OCI-LY1 (cell line): ENCODE results near the gene BCORL1.
A peak's percentile ranks its signal among the peaks of the same experiment; 100 is the strongest.

ENCODE experiments used
- H2AFZ ChIP-seq: fragments of 200-600 bp; sonication (generic), shearing (Covaris generic); 2 replicates; pipeline ENCODE4 v1.6.0; 2014; ENCODE audit warnings: antibody characterized with exemption, mild to moderate bottlenecking, low read length
- H3F3A ChIP-seq: fragments of 200-600 bp; sonication (generic), shearing (Covaris generic); 2 replicates; pipeline ENCODE4 v1.6.0; 2014; ENCODE audit warnings: mild to moderate bottlenecking, antibody characterized with exemption, low read length, moderate library complexity; ENCODE audit not compliant: insufficient read depth
- H3K27ac ChIP-seq: fragments of 200-600 bp; sonication (generic); 2 replicates; pipeline ENCODE4 v1.5.1; 2014; ENCODE audit warnings: low read length, mixed run types, mild to moderate bottlenecking, low read depth; ENCODE audit not compliant: poor library complexity, severe bottlenecking
- H3K27me3 ChIP-seq: fragments of 200-600 bp; sonication (generic); 2 replicates; pipeline ENCODE4 v1.6.0; 2014; ENCODE audit warnings: antibody characterized with exemption, mild to moderate bottlenecking, low read length, moderate library complexity; ENCODE audit not compliant: insufficient read depth
- H3K36me3 ChIP-seq: fragments of 200-600 bp; sonication (generic); 2 replicates; pipeline ENCODE4 v1.6.1; 2014; ENCODE audit warnings: mild to moderate bottlenecking, antibody characterized with exemption, low read length, moderate library complexity, mixed read lengths; ENCODE audit not compliant: insufficient read depth
- H3K4me1 ChIP-seq: fragments of 200-600 bp; sonication (generic); 2 replicates; pipeline ENCODE4 v1.5.1; 2014; ENCODE audit warnings: mild to moderate bottlenecking, low read length, moderate library complexity; ENCODE audit not compliant: insufficient read depth, severe bottlenecking
- H3K4me2 ChIP-seq: fragments of 200-600 bp; sonication (generic), shearing (Covaris generic); 2 replicates; pipeline ENCODE4 v1.6.1; 2014; ENCODE audit warnings: low read length
- H3K4me3 ChIP-seq: fragments of 200-600 bp; sonication (generic); 2 replicates; pipeline ENCODE4 v1.5.1; 2014; ENCODE audit warnings: low read length, low read depth, mild to moderate bottlenecking, mixed read lengths; ENCODE audit not compliant: poor library complexity, severe bottlenecking
- H3K79me2 ChIP-seq: fragments of 200-600 bp; shearing (Covaris generic); 2 replicates; pipeline ENCODE4 v1.6.1; 2016; ENCODE audit warnings: mixed run types, low read length, mixed read lengths; ENCODE audit not compliant: insufficient read depth
- H3K9ac ChIP-seq: fragments of 200-600 bp; sonication (generic), shearing (Covaris generic); 2 replicates; pipeline ENCODE4 v1.6.1; 2014; ENCODE audit warnings: mild to moderate bottlenecking, low read length, mixed read lengths
- H3K9me2 ChIP-seq: fragments of 200-600 bp; sonication (generic), shearing (Covaris generic); 2 replicates; pipeline ENCODE4 v1.6.1; 2014; ENCODE audit warnings: low read depth, mild to moderate bottlenecking, low read length, mixed read lengths
- H3K9me3 ChIP-seq: fragments of 200-600 bp; shearing (Covaris generic); 2 replicates; pipeline ENCODE4 v1.6.1; 2014; ENCODE audit warnings: low read length, mixed read lengths
- H4K20me1 ChIP-seq: fragments of 200-600 bp; sonication (generic), shearing (Covaris generic); 2 replicates; pipeline ENCODE4 v1.6.0; 2016; ENCODE audit warnings: mild to moderate bottlenecking, low read length; ENCODE audit not compliant: insufficient read depth
- CTCF ChIP-seq: fragments of 200-600 bp; sonication (generic), shearing (Covaris generic); IDR thresholded peaks from 2 replicates; pipeline ENCODE4 v1.5.1; 2017; ENCODE audit warnings: mild to moderate bottlenecking, antibody characterized with exemption, low read length, moderate library complexity, mixed read lengths
- EZH2 ChIP-seq: fragments of 200-600 bp; sonication (generic), shearing (Covaris generic); IDR thresholded peaks from 2 replicates; pipeline ENCODE4 v1.8.0; 2017; ENCODE audit warnings: borderline replicate concordance, mixed run types, mild to moderate bottlenecking, antibody characterized with exemption, low read length, moderate library complexity, mixed read lengths

Gene BCORL1

DNA sequence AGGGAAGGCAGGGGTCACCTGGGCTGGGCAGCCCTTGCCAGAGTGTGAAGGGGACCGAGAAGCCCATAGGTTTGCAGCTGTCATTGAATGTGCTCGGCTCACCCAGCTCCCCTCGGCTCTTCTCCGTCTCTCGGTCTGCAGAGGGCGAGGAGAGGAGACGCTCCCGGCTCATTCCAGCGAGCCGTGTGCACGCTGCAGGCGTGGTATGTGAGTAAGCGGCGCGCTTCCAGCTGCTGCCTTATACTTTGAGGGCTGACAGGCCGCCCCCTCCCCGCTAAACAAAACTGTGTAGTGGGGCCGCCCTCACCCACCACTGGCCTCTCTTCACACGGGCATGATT is 23.0 kb upstream of the BCORL1 start:
- Histone ChIP-seq H3K36me3 (no peaks in the 10 kb centered on the region), H4K20me1 (no peaks in the 10 kb centered on the region), H3K9ac (no peak overlapping the region; the same call in 1 of the 2 replicates), H3K4me1 (peaks cover 35% of the 10 kb centered on the region), H3K4me2 (no peak overlapping the region), H3K27me3 (no peaks in the 10 kb centered on the region), H3K27ac (no peak overlapping the region), H3K79me2 (no peaks in the 10 kb centered on the region), H3K9me2 (no peaks in the 10 kb centered on the region), H3K9me3 (no peaks in the 10 kb centered on the region), H3F3A (peaks cover 4% of the 10 kb centered on the region; the same call in 1 of the 2 replicates), H3K4me3 (no peak overlapping the region), H2AFZ (no peak overlapping the region)
- TF ChIP-seq EZH2 (no peak), CTCF (no peak)

DNA sequence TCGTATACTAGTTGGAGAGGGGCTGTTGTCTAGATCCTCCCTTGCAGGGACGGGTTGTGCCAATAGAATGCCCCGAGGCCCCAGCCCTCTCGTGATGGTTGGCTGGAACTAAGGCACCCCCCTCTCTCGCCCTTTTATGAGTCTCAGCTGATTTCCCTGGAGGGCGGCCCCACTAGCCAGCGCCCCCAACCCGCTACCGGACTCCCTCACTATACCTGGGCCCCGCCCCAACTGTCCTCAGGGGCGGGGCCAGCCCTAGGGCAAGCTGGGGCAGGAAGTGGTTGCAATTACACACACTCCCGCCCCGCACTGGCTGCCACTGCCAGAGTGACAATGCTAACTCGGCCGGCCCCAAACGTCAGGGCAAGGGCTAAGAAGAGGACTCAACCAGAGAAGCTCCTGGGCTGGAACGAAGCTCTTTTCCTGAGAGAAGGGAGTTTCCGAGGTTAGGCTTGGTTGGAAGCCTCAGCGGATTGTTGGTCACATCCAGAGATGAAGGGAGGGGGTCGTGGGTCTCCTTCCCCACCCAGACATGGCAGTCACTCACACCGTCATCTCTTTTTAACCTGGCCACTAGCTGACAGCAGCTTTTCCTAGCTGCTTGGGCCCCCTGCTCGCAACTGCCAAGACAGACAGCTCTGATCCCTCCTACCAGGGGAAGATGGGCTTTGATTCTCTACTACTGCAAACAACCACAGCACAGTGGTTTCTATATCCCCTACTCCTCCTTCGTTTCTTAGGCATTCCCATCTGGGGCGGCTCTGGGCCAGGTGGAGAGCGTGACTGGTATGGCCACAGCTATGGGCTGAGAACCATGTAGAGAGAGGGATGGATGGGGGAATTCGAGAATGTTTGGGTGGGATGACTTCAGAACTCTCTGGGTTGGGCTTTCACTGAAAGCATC is 21.0 kb upstream of the BCORL1 start:
- Histone ChIP-seq H3K27ac (peak overlapping the region; percentile 61), H3K4me3 (peak overlapping the region; percentile 56), H3K4me1 (peaks cover 35% of the 10 kb centered on the region), H4K20me1 (no peaks in the 10 kb centered on the region), H3F3A (peaks cover 4% of the 10 kb centered on the region; the same call in 1 of the 2 replicates), H3K4me2 (peak overlapping the region; percentile 84), H3K27me3 (no peaks in the 10 kb centered on the region), H3K9me3 (no peaks in the 10 kb centered on the region), H3K36me3 (no peaks in the 10 kb centered on the region), H3K9ac (peak overlapping the region; percentile 61), H3K79me2 (no peaks in the 10 kb centered on the region), H3K9me2 (no peaks in the 10 kb centered on the region), H2AFZ (no peak overlapping the region)
- TF ChIP-seq EZH2 (no peak), CTCF (no peak)

DNA sequence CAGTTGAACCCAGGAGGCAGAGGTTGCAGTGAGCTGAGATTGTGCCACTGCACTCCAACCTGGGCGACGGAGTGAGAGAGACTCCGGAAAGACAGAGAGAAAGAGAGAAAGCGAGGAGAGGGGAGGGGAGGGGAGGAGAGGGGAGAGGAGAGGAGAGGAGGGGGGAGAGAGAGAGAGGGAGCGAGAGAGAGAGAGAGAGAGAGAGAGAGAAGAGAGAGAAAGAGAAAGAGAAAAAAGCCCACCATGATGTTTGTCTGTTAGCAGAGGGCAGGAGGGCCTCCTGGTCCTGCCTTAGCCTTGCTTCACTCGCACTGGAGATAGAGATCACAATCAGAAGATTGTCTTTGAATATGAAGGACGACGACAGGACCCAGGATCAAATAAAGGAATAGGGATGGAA is 18.7 kb upstream of the BCORL1 start:
- Histone ChIP-seq H2AFZ (no peak overlapping the region), H3K36me3 (no peaks in the 10 kb centered on the region), H3K9ac (no peak overlapping the region), H4K20me1 (no peaks in the 10 kb centered on the region), H3K79me2 (no peaks in the 10 kb centered on the region), H3K4me2 (no peak overlapping the region), H3K27me3 (no peaks in the 10 kb centered on the region), H3K4me3 (no peak overlapping the region), H3F3A (peaks cover 4% of the 10 kb centered on the region; the same call in 1 of the 2 replicates), H3K9me3 (no peaks in the 10 kb centered on the region), H3K27ac (no peak overlapping the region), H3K4me1 (peaks cover 22% of the 10 kb centered on the region), H3K9me2 (no peaks in the 10 kb centered on the region)
- TF ChIP-seq CTCF: no peak
- no peak for TF ChIP-seq EZH2
